Measurements from ENCODE around the gene TM4SF20.

GRCh38 chr2:227414846-227415245 lies 35.7 kb upstream of the TM4SF20 start:
- TF ChIP-seq IRF2 (CRISPR knock-in tag; IDR thresholded peaks at IDR 0.05; ENCODE audit: borderline replicate concordance, low read depth) (no peak), CTCF (IDR thresholded peaks at IDR 0.05) (no peak), ZNF423 (CRISPR knock-in tag; IDR thresholded peaks at IDR 0.05) (no peak), JUN (CRISPR knock-in tag; IDR thresholded peaks at IDR 0.05) (no peak), ZNF263 (CRISPR knock-in tag; IDR thresholded peaks at IDR 0.05; ENCODE audit: low read depth) (no peak), FOXJ3 (CRISPR knock-in tag; IDR thresholded peaks at IDR 0.05; ENCODE audit: borderline replicate concordance) (no peak), ESRRA (CRISPR knock-in tag; IDR thresholded peaks at IDR 0.05; ENCODE audit: borderline replicate concordance) (no peak), KAT7 (CRISPR knock-in tag; IDR thresholded peaks at IDR 0.05; ENCODE audit: borderline replicate concordance) (no peak), ZNF232 (CRISPR knock-in tag; IDR thresholded peaks at IDR 0.05) (no peak), RELA (CRISPR knock-in tag; IDR thresholded peaks at IDR 0.05; ENCODE audit: borderline replicate concordance) (no peak)
- TF ChIP-seq, protein P1, sequence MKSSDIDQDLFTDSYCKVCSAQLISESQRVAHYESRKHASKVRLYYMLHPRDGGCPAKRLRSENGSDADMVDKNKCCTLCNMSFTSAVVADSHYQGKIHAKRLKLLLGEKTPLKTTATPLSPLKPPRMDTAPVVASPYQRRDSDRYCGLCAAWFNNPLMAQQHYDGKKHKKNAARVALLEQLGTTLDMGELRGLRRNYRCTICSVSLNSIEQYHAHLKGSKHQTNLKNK (CRISPR knock-in tag; IDR thresholded peaks at IDR 0.05), result no peak
- TF ChIP-seq, protein P2, sequence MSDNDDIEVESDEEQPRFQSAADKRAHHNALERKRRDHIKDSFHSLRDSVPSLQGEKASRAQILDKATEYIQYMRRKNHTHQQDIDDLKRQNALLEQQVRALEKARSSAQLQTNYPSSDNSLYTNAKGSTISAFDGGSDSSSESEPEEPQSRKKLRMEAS (CRISPR knock-in tag; IDR thresholded peaks at IDR 0.05), result no peak

Data from WTC11 (cell line).